DOHH2 (cell line): ENCODE measurements around the gene DGKB.

ENCODE experiments used
- H3F3A ChIP-seq: fragments of 200-600 bp; sonication (generic), shearing (Covaris generic); 2 replicates; pipeline ENCODE4 v1.6.0; 2016; ENCODE audit warnings: antibody characterized with exemption, mild to moderate bottlenecking; ENCODE audit not compliant: control insufficient read depth, insufficient read depth
- H3K27ac ChIP-seq: fragments of 200-600 bp; sonication (generic); 2 replicates; pipeline ENCODE4 v1.5.1; 2014; ENCODE audit warnings: low read depth, mild to moderate bottlenecking, low read length, moderate library complexity
- H3K27me3 ChIP-seq: fragments of 200-600 bp; sonication (generic); 2 replicates; pipeline ENCODE4 v1.6.1; 2014; ENCODE audit warnings: mild to moderate bottlenecking, low read length, mixed read lengths; ENCODE audit not compliant: control insufficient read depth
- H3K36me3 ChIP-seq: fragments of 200-600 bp; sonication (generic); 2 replicates; pipeline ENCODE4 v1.6.1; 2014; ENCODE audit warnings: mild to moderate bottlenecking, low read length, moderate library complexity, mixed read lengths; ENCODE audit not compliant: control insufficient read depth
- H3K4me1 ChIP-seq: fragments of 200-600 bp; sonication (generic); 2 replicates; pipeline ENCODE4 v1.6.1; 2014; ENCODE audit warnings: mild to moderate bottlenecking, low read length, mixed read lengths; ENCODE audit not compliant: control insufficient read depth
- H3K4me2 ChIP-seq: fragments of 200-600 bp; sonication (generic); 2 replicates; pipeline ENCODE4 v1.6.0; 2014; ENCODE audit warnings: mild to moderate bottlenecking, low read length, moderate library complexity
- H3K4me3 ChIP-seq: fragments of 200-600 bp; sonication (generic); 2 replicates; pipeline ENCODE4 v1.5.1; 2014; ENCODE audit warnings: mild to moderate bottlenecking, low read length, mixed read lengths
- H3K79me2 ChIP-seq: fragments of 200-600 bp; sonication (generic); 2 replicates; pipeline ENCODE4 v1.6.1; 2014; ENCODE audit warnings: mild to moderate bottlenecking, low read length, mixed read lengths; ENCODE audit not compliant: control insufficient read depth
- H3K9me2 ChIP-seq: fragments of 200-600 bp; sonication (generic); replicated peaks from 2 replicates; pipeline ENCODE4 v1.6.1; 2014; ENCODE audit warnings: mild to moderate bottlenecking, low read length, mixed read lengths; ENCODE audit not compliant: control insufficient read depth
- H3K9me3 ChIP-seq: fragments of 200-600 bp; sonication (generic); 2 replicates; pipeline ENCODE4 v1.6.1; 2014; ENCODE audit warnings: antibody characterized with exemption, low read length, mixed read lengths; ENCODE audit not compliant: control insufficient read depth, insufficient read depth
- H4K20me1 ChIP-seq: fragments of 200-600 bp; sonication (generic); 2 replicates; pipeline ENCODE4 v1.6.0; 2014; ENCODE audit warnings: low read depth, mild to moderate bottlenecking, antibody characterized with exemption, low read length, moderate library complexity; ENCODE audit not compliant: control insufficient read depth, insufficient read depth
- EZH2phosphoT487 ChIP-seq: fragments of 200-600 bp; sonication (generic); IDR thresholded peaks from 2 replicates; pipeline ENCODE4 v1.6.1; 2017; ENCODE audit warnings: borderline replicate concordance, mild to moderate bottlenecking, antibody characterized with exemption, low read length, moderate library complexity, mixed read lengths
- TF ChIP-seq, protein P1 (sequence below): fragments of 200-600 bp; sonication (generic); IDR thresholded peaks from one replicate; pipeline ENCODE4 v1.5.1; 2014; ENCODE audit warnings: antibody characterized with exemption, mild to moderate bottlenecking, low read depth, low read length; ENCODE audit not compliant: poor library complexity, severe bottlenecking

Gene DGKB

DNA sequence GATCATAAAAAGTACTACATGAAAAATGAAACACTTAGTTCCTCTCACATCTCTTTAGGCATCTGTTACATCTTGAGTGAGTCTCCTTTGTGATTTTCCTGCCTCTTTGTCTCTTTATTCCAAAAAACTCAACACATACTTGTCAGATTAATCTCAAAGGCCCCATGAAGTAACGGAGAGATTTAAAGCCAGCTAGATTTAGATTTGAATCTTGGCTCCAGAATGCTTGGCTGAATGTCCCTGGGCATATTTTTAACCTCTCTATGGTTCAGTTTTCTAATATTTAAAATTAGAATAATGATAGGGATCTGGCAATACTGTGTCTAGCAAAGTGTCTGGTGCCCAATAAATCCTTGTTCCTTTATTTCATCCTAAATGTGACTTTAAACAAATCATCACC, 140.0 kb downstream of the DGKB start:
- no peak overlapping the region for H3K4me2 ChIP-seq
- H3K27me3 ChIP-seq, result no peaks in the 10 kb centered on the region
- H3K36me3 ChIP-seq, result no peaks in the 10 kb centered on the region
- H3K79me2 ChIP-seq, result no peaks in the 10 kb centered on the region
- TF ChIP-seq EZH2phosphoT487, result no peak
- TF ChIP-seq, protein P1, sequence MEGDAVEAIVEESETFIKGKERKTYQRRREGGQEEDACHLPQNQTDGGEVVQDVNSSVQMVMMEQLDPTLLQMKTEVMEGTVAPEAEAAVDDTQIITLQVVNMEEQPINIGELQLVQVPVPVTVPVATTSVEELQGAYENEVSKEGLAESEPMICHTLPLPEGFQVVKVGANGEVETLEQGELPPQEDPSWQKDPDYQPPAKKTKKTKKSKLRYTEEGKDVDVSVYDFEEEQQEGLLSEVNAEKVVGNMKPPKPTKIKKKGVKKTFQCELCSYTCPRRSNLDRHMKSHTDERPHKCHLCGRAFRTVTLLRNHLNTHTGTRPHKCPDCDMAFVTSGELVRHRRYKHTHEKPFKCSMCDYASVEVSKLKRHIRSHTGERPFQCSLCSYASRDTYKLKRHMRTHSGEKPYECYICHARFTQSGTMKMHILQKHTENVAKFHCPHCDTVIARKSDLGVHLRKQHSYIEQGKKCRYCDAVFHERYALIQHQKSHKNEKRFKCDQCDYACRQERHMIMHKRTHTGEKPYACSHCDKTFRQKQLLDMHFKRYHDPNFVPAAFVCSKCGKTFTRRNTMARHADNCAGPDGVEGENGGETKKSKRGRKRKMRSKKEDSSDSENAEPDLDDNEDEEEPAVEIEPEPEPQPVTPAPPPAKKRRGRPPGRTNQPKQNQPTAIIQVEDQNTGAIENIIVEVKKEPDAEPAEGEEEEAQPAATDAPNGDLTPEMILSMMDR, result no peak
- no peaks in the 10 kb centered on the region for H3K9me3 ChIP-seq
- no peaks in the 10 kb centered on the region for H3K9me2 ChIP-seq
- H4K20me1 ChIP-seq, result no peaks in the 10 kb centered on the region
- no peak overlapping the region for H3K27ac ChIP-seq
- H3F3A ChIP-seq, result no peaks in the 10 kb centered on the region
- no peak overlapping the region for H3K4me3 ChIP-seq
- H3K4me1 ChIP-seq, result no peaks in the 10 kb centered on the region

DNA sequence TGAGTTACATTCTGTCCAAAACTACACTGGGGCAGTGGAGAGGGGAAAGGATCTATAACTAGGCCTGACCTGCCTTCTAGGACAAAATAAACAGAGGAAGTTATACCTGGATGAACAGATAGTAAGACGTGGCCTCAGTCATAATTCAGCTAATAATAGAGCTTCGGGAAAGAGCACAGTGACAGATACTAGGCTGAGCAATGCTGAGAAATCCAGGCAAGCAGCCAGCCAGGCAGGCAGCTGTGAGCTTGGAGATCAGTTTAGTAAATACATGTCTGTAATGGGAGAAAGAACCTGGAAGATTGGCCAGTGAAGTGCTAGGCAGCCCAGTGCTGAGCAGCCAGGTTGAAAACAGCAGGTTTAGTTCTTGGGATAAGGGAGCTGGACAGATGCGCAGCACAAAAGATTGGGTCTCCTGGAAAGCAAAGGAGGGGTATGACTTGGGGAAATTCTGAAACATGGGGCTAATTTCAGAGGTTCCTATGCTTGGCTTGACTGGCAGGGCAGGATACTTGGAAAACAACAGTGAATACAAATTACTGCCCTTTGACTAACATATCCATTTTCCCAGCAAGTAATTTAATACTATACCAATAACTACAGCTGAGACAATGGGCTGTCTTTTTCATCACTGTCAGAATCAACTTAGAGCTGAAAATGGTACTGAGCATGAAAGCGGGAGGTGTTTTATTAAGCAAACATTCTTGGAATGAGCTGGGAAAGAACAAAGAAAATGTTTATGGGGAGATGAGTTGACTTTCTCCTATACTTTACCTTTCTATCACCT, 140.8 kb downstream of the DGKB start:
- Histone ChIP-seq H3K79me2 (no peaks in the 10 kb centered on the region), H4K20me1 (no peaks in the 10 kb centered on the region), H3K9me3 (no peaks in the 10 kb centered on the region), H3K4me2 (no peak overlapping the region), H3K4me1 (no peaks in the 10 kb centered on the region), H3F3A (no peaks in the 10 kb centered on the region), H3K9me2 (no peaks in the 10 kb centered on the region), H3K4me3 (no peak overlapping the region), H3K36me3 (no peaks in the 10 kb centered on the region), H3K27ac (no peak overlapping the region), H3K27me3 (no peaks in the 10 kb centered on the region)
- TF ChIP-seq EZH2phosphoT487, result no peak
- TF ChIP-seq, protein P1, result no peak

DNA sequence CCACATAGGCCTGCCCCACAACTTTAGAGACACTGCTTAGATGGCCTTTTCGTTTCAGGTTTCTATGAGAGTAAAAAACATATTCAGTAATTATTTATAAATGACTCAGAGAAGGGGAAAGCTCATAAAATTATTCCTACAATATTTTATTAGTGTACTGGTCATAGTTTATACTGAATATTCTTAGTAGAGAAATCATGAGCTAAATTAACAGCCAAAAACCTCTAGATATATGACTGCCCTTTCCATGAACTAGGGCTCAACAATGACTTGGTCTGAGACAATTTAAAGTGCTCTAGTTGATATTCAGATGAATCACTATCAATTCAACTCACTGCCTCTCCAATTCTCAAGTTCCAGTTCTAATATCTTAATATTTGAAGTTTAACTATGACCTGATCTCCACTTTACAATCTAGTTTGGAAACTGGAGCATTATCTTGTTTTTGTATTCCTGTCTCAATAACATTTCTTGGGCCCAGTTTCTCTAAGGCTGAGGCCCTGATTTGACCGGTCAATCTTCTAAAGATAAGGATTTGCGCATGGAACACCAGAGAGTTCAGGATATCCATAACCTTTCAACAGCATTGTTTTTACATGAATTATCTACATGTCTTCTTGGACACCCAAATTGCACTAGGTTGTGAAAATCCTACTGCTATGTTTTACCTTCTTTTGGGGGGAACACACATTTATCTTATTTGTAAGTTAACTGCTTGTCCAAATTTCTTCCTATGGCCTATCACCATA, 141.6 kb downstream of the DGKB start:
- Histone ChIP-seq H3K4me3 (no peak overlapping the region), H3K4me1 (no peaks in the 10 kb centered on the region), H3K36me3 (no peaks in the 10 kb centered on the region), H4K20me1 (no peaks in the 10 kb centered on the region), H3K9me2 (no peaks in the 10 kb centered on the region), H3F3A (no peaks in the 10 kb centered on the region), H3K27ac (no peak overlapping the region), H3K79me2 (no peaks in the 10 kb centered on the region), H3K9me3 (no peaks in the 10 kb centered on the region), H3K4me2 (no peak overlapping the region), H3K27me3 (no peaks in the 10 kb centered on the region)
- TF ChIP-seq, protein P1, result no peak
- TF ChIP-seq EZH2phosphoT487, result no peak
